ENCODE measurements around the gene FAM9C.

GRCh38 chrX:12986886-12987285, 57.5 kb downstream of the FAM9C start:
- no peak for TF ChIP-seq CTCF (IDR thresholded peaks at IDR 0.05)
- no peak for TF ChIP-seq POLR2A (IDR thresholded peaks at IDR 0.05)

Measured in body of pancreas (tissue), 4 donors.